ENCODE data around the gene SCAF4. TPM values are rescaled to one million over a fixed set of nuclear protein-coding genes. Genes with fewer than 3 reads are reported as not detected.
A peak's percentile ranks its signal among the peaks of the same experiment; 100 is the strongest.

Gene SCAF4
- total and polyA plus RNA-seq, 9 of the 15 experiments (the other 6 are each of a cell fraction or from before 2014, with no cell fraction given), result 2.3 to 55.7 (median 17.2) TPM

GRCh38 chr21:31659536-31660258 lies 72.2 kb downstream of the SCAF4 start, which contains the start of gene SOD1 (continued):
- TF ChIP-seq ZNF592 (IDR thresholded peaks at IDR 0.05) (peak; percentile 31), ZNF140 (CRISPR knock-in tag; IDR thresholded peaks at IDR 0.05) (no peak), GABPB1 (CRISPR knock-in tag; IDR thresholded peaks at IDR 0.05) (peak; percentile 52; the same call in 1 of the 2 replicates), E2F6 (IDR thresholded peaks at IDR 0.05; ENCODE audit: borderline replicate concordance in 1 of 2, extremely low read depth in 1 of 2, insufficient read depth in 1 of 2, insufficient read length in 1 of 2, low read depth in 1 of 2, low read length in 1 of 2, poor library complexity in 1 of 2, severe bottlenecking in 1 of 2) (peak; percentile 81 to 88), BRD4 (IDR thresholded peaks at IDR 0.05) (no peak), BCOR (IDR thresholded peaks at IDR 0.05) (no peak), PHF8 (IDR thresholded peaks at IDR 0.05; ENCODE audit: borderline replicate concordance, low read length) (peak; percentile 99; the same call in 1 of the 2 replicates), BRD9 (IDR thresholded peaks at IDR 0.05; ENCODE audit: low read depth, partially characterized antibody) (no peak), ZNF512 (tag; IDR thresholded peaks at IDR 0.05) (no peak), TEAD2 (tag; IDR thresholded peaks at IDR 0.05) (no peak), TRIM24 (IDR thresholded peaks at IDR 0.05) (no peak), PHF21A (IDR thresholded peaks at IDR 0.05; ENCODE audit: borderline replicate concordance, low read depth) (no peak), DNMT1 (IDR thresholded peaks at IDR 0.05) (no peak), SMARCA5 (IDR thresholded peaks at IDR 0.05) (no peak), ZBTB5 (IDR thresholded peaks at IDR 0.05) (peak; percentile 42; the same call in 1 of the 2 replicates), PTTG1 (tag; IDR thresholded peaks at IDR 0.05; ENCODE audit: low read depth) (no peak), STAT5B (CRISPR knock-in tag; IDR thresholded peaks at IDR 0.05) (no peak), POLR2AphosphoS2 (IDR thresholded peaks at IDR 0.05; ENCODE audit: low read length) (peak; percentile 72; the same call in 1 of the 2 replicates)
- TF ChIP-seq, protein P1, sequence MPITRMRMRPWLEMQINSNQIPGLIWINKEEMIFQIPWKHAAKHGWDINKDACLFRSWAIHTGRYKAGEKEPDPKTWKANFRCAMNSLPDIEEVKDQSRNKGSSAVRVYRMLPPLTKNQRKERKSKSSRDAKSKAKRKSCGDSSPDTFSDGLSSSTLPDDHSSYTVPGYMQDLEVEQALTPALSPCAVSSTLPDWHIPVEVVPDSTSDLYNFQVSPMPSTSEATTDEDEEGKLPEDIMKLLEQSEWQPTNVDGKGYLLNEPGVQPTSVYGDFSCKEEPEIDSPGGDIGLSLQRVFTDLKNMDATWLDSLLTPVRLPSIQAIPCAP (CRISPR knock-in tag; IDR thresholded peaks at IDR 0.05; ENCODE audit: borderline replicate concordance), result no peak

Data from K562 (cell line).